Activated T-helper 1 cell treated with anti-CD3 and anti-CD28 coated beads, Interleukin-2, amount 50 U/mL, for 16 hours (primary cell): Measurements from ENCODE around the gene ARF1.
A peak's percentile ranks its signal among the peaks of the same experiment; 100 is the strongest.
"Not testable (repeated sequence)": the region's sequence is repeated elsewhere in the genome, so short reads cannot be mapped to it uniquely, and the experiment has no call there.

Source experiments
- DNase-seq, 2 donors: peaks; one replicate each; pipeline ENCODE4 v3.0.0-alpha.2; 2020; ENCODE audit warnings: low read depth in 1 of 2, low spot score in 1 of 2

ARF1 gene

GRCh38 chr1:228101994-228102790 lies 19.7 kb downstream of the ARF1 start:
- peak; percentile 41 to 46 for DNase-seq

GRCh38 chr1:228102791-228103620 lies 20.5 kb downstream of the ARF1 start, which contains the start of gene C1orf35:
Gene C1orf35, minus strand, starts transcription at chr1:228103325. Its CDS starts 98 bp downstream, at chr1:228103227.
- DNase-seq = peak; percentile 88 to 91

DNA sequence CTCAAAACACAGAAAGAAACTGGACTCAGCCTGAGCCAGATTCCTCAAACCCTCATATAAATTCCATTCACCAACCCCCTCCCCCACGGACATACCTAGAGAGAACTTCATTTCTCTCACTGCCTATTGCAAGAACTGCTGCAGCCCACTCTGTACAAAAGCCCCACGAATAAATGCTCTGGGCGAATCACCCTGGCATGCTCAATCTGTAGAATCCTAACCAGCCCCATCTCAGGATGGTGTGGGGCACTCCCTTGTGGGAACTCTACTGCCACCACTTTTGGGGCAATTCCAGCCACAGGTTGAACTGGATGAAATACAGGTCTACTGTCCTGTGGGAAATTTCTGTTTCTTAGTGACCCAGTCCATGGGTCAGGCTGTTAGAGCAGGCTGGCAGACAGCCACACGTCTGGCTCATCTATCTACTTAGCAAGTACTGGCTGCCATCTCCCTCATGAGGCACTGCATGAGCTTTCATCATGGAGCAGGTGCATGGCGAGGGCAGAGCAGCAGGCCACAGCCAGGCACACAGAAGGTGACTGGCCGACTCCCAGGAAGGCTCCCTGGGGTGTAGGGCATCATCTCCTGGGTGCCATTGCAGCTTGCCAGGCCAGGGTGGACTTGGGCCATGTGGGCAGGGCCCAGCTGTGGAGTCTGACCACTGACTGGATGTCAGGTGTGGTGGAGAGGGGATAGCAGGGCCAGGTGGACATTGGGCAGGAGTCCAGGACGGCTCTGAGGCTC lies 22.2 kb downstream of the ARF1 start:
- DNase-seq = no peak

DNA sequence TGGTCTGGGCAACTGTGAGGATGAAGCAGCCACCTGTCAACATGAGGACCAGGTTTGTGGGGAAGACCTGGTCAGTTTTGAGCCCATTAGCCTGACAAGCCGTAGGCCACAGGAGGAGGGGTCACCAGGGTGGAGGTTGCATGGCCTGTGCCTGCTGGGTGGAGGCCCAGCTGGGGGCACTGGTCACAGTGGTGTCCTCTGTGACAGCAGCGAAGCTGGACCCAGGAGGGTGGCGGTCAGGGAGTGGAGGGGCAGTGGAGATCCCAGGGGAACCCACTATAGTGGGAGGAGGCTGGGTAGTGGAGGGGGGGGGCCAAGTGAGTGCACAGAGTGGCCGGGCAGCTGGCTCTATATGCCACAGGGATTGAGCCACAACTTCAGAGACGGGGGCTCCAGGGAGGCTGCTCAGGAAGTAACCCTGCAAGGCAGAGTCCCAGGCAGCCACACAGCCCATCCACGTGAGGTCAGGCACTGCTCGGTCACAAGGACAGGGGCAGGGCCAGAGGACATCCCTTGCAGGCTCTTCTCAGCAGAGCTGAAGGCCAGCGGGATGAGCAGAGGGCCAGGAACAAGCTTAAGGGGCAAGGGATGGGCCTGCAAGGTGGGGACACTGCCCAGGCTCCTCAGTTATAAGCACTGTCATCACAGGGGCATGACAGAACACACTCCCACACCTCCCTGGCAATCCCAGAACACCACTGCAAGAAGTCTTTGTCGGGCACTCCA lies 22.9 kb downstream of the ARF1 start:
- no peak for DNase-seq

GRCh38 chr1:228105996-228106799 lies 23.7 kb downstream of the ARF1 start:
- no peak for DNase-seq

- DNase-seq = no peak
Observed at GRCh38 chr1:228106800-228107054, 24.2 kb downstream of the ARF1 start.

GRCh38 chr1:228107636-228108035 lies 25.1 kb downstream of the ARF1 start:
- DNase-seq = no peak

GRCh38 chr1:228108055-228108690 lies 25.7 kb downstream of the ARF1 start:
- no peak for DNase-seq

DNA sequence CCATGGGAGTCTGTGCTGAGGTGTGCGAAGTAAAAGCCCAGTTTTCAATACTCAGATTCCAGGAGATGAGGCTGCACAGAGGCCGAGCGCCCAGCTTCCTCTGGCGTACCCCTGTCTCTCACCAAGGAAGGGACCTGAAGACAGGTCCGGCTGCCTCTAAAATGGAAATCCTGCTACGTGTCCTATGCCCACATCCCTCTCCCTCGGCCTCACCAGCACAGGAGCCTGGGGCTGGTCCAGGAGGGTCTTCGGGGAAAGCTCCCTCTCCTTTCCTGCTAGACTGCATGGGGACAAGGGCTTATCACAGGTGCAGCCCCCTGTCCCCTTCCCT lies 26.2 kb downstream of the ARF1 start:
- no peak for DNase-seq

DNA sequence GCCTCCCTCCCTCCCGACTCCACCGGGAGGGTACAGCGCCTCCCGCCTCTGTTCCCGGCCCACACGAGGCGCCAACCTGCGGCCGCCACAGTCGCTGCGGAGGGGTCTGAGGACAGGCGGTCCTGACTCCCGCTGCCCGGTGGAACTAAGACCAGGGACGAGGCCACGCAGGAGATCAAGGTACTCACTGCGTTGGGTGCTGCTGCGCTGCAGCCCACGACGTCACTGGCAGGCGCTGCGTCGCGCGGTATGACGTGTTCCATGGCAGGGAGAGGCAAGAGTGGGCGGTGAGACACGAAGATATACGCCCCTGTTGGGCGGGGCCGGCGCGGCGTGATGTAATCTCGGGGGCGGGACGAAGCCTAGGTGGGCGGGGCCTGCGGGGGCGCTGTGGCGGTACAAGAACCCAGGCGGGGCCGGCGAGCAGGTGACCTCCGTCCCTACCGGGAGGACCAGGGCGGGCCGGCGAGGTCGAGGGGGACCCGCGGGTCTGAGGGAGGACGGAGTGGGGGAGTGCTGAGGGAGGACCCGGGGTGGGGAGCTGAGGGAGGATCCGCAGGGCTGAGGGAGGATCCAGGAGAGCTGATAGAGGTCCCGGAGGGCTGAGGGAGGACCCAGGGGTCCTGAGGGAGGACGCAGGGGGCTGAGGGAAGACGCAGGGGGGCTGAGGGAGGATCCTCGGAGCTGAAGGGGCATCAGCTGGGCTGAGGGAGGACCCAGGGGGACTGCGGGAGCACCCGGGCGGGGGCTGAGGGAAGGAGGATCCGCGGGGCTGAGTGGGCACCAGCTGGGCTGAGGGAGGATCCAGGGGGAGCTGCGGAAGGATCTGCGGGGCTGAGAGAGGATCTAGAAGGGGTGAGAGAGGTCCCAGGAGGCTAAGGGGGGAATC lies 26.8 kb downstream of the ARF1 start, which contains the start of gene MRPL55:
Gene MRPL55, minus strand, starts transcription at position 227 of the 889 bp plus-strand sequence. CDS start 1,039 bp downstream, outside the sequence.
- peak; percentile 99 for DNase-seq

DNA sequence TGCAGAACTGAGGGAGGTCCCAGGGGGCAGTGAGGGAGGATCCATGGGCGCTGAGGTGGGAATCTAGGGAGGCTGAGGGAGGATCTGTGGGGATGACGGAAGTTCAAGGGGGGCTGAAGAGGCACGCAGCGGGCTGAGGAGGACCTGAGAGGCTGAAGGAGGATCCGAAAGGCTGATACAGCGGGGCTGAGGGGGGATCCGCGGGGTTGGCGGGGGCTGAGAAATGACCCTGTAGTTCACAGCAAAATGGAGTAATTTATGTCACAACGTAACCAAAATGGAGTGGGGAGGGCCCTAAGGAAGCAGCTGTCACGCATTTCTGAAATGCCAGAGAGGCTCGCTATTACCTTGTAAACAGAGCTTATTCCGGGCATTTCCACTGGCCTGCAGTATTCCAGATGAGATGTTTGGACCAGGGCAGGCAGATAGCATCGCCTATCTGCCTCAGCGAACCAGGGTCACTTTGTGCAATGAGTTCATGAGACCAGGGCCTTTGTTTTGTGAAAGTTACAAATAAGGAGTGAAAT lies 27.5 kb downstream of the ARF1 start:
- DNase-seq = no peak

DNA sequence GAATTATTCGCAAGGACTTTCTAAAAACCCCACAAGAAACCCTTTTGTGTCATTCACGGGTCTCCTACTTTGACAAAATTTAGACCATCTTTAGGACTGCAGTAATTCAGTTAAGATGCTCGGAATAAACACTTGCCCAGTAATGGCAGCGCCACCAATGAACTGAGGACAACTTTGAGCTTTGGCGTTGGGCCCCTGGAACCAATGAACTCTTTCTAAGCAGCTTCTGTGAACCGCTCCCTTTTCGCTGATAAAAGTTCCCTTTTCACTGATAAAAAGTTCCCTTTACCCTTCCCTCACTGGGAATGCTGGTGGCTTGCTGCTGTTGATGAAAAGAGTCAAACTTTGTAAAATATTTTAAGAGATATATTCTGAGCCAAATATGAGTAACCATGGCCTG lies 28.0 kb downstream of the ARF1 start:
- DNase-seq = no peak

GRCh38 chr1:228111315-228111714 lies 28.8 kb downstream of the ARF1 start:
- not testable (repeated sequence) for DNase-seq

DNA sequence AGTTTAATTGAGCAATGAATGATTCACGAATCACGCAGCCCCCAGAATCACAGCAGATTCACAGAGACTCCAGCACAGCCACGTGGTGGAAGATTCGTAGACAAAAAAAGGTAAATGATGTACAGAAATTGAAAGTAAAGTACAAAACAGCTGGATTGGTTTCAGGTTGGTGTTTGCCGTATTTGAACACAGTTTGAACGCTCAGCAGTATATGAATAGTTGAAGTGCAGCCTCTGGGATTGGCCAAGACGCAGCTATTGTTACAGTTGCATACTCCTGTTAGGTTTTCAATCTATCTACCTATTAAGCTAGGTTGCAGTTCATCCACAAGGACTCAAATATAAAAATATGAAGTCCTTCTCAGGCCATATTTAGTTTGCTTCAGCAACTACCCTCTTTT lies 29.7 kb downstream of the ARF1 start:
- DNase-seq = no peak

DNA sequence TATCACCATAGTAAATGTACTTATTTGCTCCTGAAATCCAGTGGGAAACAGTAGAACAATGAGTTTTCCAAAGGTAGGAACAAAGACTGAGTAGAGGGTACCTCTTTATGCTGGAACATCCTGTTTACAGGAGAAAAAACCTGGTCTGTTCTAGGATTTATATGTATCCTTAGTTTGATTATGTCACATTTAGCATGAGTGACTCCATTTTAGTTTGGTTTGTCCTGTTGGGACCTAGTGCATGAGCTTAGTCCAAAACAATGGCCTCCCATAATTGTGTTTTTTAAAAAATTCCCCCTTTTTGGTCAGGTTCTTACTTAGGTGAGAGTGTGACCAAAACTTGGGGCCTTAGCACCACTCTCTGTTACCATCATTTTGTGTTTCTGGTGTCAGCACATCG lies 30.1 kb downstream of the ARF1 start:
- DNase-seq = no peak

DNA sequence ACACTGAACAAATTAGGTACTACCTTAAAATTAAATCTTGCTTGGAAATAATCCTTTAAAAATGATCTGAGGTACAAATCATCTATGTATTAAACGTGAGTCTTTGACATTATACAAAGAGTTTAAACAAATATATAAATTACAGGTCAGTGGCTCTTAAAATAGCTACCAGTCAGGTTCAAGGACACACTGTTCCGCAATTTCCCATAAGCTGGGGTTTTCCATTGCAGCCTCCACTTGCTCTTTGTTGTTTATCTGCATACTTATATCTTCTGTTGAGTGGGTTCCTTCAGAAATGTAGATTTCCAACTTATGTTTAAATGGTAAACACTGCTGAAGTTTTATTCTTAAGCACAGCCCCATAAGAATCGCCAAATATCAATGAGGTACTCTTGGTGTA lies 32.3 kb downstream of the ARF1 start:
- no peak for DNase-seq

DNA sequence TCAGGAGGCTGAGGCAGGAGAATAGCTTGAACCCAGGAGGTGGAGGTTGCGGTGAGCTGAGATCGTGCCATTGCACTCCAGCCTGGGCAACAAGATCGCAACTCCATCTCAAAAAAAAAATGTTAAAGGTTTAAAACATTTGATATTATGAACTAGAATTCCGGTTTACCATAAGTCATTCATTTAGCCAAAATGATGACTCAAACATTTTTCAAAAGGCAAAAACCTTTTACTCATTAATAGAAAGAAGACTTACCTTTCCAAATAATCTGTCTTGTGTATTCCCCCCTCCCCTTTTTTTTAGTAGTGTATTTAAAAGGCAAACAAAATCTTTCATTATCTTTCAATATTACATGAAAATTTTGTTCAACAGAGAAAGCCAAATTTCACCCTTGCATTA lies 34.8 kb downstream of the ARF1 start:
- no peak for DNase-seq

DNA sequence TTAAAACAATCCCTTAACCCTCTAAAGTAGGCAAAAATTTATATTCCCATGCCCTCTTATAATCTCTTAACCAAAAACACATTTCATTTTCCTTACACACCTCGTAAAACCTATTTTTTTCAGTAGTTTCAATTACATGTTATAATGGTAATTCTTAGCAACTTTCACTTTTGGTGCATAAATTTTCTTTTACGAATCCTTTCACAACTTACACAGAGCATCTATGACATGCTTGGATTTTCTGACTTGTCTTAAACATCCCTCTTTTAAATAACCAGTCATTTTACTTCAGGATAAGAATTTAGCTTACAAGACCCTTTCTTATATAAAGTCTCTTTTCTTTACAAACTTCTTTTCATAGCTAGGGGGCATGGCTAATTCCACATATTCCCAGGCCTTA lies 35.5 kb downstream of the ARF1 start:
- no peak for DNase-seq

DNA sequence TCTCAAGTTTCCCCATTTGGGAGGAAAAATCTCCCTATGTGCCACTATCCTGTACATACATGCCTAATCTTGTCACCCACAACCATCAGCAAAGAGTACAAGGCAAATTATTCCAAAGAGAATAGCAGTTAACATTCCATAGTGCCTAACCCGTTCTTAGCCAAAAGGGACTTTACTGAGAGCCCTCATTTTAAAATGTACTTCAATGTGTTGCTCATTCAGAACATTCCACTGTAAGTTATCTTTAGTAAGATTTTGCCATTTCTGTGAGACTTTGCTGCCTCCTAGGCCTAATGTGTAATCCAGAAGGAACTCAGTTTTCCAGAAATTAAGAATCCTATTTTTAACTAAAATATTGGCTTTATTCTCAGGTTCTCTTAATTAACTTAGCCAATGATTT lies 37.8 kb downstream of the ARF1 start:
- no peak for DNase-seq
